ENCODE measurements around the gene USP13.
"Not testable (repeated sequence)": the region's sequence is repeated elsewhere in the genome, so short reads cannot be mapped to it uniquely, and the experiment has no call there.

The USP13 gene

GRCh38 chr3:179652447-179653095 lies at the start of gene USP13:
USP13 (plus strand) TSS chr3:179653040; CDS start chr3:179653226, 186 bp downstream.
- peak; percentile 72 for DNase-seq

- DNase-seq, result no peak
Observed at GRCh38 chr3:179603321-179603720, 49.5 kb upstream of the USP13 start.

GRCh38 chr3:179603831-179604230 lies 49.0 kb upstream of the USP13 start:
- DNase-seq, result no peak

GRCh38 chr3:179604321-179605078 lies 48.3 kb upstream of the USP13 start, which contains the start of the genes MRPL47 and NDUFB5:
MRPL47 (minus strand) TSS chr3:179604638; CDS start chr3:179604624, 14 bp downstream.
NDUFB5 (plus strand) TSS chr3:179604794; CDS start chr3:179604816, 22 bp downstream.
- peak; percentile 93 for DNase-seq

- no peak for DNase-seq
Observed at GRCh38 chr3:179606534-179607085, 46.2 kb upstream of the USP13 start.

- DNase-seq, result no peak
Observed at GRCh38 chr3:179608931-179609720, 43.7 kb upstream of the USP13 start.

GRCh38 chr3:179610066-179610465 lies 42.8 kb upstream of the USP13 start:
- DNase-seq, result no peak

GRCh38 chr3:179613807-179614206 lies 39.0 kb upstream of the USP13 start:
- DNase-seq, result no peak

- no peak for DNase-seq
Observed at GRCh38 chr3:179615458-179616173, 37.2 kb upstream of the USP13 start.

- DNase-seq, result no peak
Observed at GRCh38 chr3:179622023-179622422, 30.8 kb upstream of the USP13 start.

- DNase-seq, result no peak
Observed at GRCh38 chr3:179624451-179624850, 28.4 kb upstream of the USP13 start.

- no peak for DNase-seq
Observed at GRCh38 chr3:179630753-179631451, 21.9 kb upstream of the USP13 start.

- no peak for DNase-seq
Observed at GRCh38 chr3:179640469-179640868, 12.4 kb upstream of the USP13 start.

GRCh38 chr3:179642871-179643270 lies 10.0 kb upstream of the USP13 start:
- no peak for DNase-seq

GRCh38 chr3:179643837-179644236 lies 9.0 kb upstream of the USP13 start:
- DNase-seq, result not testable (repeated sequence)

GRCh38 chr3:179646177-179646576 lies 6.7 kb upstream of the USP13 start:
- DNase-seq, result no peak

- no peak for DNase-seq
Observed at GRCh38 chr3:179651687-179652446, 973 bp upstream of the USP13 start.

GRCh38 chr3:179653096-179653797 lies 407 bp downstream of the USP13 start:
- peak; percentile 74 for DNase-seq

- DNase-seq, result no peak
Observed at GRCh38 chr3:179655236-179655635, 2.4 kb downstream of the USP13 start.

- no peak for DNase-seq
Observed at GRCh38 chr3:179658606-179659005, 5.8 kb downstream of the USP13 start.
